ENCODE measurements around the gene NHP2. TPM values are rescaled to one million over a fixed set of nuclear protein-coding genes. Genes with fewer than 3 reads are reported as not detected.

The NHP2 gene
- total and polyA plus RNA-seq, 9 of the 15 experiments (the other 6 are each of a cell fraction or from before 2014, with no cell fraction given): 52.8 to 622 (median 144) TPM

DNA sequence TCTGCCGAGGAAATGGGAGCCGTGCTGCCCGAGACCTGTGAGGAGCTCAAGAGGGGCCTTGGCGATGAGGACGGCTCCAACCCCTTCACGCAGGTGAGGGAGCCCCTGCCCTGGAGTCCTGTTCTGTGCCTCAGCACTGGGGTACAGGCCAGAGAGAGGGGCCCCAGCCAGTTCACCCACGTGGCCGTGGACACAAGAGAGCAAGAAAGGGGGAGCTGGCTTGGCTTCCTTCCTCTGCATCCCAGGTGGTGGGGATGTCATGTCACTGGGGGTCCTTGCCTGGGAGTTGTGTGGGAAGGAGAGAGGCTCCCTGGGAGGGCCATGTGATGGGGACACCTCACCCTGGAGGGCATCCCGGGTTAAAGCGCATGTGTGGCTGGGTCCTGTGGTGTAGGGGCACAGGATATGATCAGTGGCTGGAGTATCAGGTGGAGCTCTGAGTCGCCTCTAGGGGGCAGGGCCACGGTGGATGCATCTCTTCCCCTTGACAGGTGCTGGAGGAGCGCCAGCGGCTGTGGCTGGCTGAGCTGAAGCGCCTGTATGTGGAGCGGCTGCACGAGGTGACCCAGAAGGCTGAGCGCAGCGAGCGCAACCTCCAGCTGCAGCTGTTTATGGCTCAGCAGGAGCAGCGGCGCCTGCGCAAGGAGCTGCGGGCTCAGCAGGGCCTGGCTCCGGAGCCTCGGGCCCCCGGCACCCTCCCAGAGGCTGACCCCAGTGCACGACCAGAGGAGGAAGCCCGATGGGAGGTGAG, 32.9 kb downstream of the NHP2 start (continued):
- TF ChIP-seq NRF1 (conservative IDR thresholded peaks at IDR 0.05 in 1 of 2, IDR thresholded peaks at IDR 0.05 in 1 of 2) (peak; percentile 92 to 93), ZNF263 (CRISPR knock-in tag; IDR thresholded peaks at IDR 0.05; ENCODE audit: borderline replicate concordance) (no peak), ZNF318 (IDR thresholded peaks at IDR 0.05; ENCODE audit: borderline replicate concordance in 1 of 2, low read depth in 1 of 2) (no peak), ZNF518B (CRISPR knock-in tag; IDR thresholded peaks at IDR 0.05) (no peak), FOXJ3 (CRISPR knock-in tag; IDR thresholded peaks at IDR 0.05) (no peak), BCL6 (CRISPR knock-in tag; IDR thresholded peaks at IDR 0.05) (no peak)
- TF ChIP-seq, protein P1, sequence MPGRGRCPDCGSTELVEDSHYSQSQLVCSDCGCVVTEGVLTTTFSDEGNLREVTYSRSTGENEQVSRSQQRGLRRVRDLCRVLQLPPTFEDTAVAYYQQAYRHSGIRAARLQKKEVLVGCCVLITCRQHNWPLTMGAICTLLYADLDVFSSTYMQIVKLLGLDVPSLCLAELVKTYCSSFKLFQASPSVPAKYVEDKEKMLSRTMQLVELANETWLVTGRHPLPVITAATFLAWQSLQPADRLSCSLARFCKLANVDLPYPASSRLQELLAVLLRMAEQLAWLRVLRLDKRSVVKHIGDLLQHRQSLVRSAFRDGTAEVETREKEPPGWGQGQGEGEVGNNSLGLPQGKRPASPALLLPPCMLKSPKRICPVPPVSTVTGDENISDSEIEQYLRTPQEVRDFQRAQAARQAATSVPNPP (IDR thresholded peaks at IDR 0.05; ENCODE audit: borderline replicate concordance, insufficient read depth, insufficient read length): no peak

All from K562 (cell line).